GM18511 (cell line): ENCODE results near the gene UPP2.

Experiments
- ATAC-seq: cut with Tn5 transposase; IDR thresholded peaks from one replicate; pipeline ENCODE4 v1.9.1; 2021; ENCODE audit warnings: mild to moderate bottlenecking, moderate library complexity; ENCODE audit not compliant: unreplicated experiment

The UPP2 gene

DNA sequence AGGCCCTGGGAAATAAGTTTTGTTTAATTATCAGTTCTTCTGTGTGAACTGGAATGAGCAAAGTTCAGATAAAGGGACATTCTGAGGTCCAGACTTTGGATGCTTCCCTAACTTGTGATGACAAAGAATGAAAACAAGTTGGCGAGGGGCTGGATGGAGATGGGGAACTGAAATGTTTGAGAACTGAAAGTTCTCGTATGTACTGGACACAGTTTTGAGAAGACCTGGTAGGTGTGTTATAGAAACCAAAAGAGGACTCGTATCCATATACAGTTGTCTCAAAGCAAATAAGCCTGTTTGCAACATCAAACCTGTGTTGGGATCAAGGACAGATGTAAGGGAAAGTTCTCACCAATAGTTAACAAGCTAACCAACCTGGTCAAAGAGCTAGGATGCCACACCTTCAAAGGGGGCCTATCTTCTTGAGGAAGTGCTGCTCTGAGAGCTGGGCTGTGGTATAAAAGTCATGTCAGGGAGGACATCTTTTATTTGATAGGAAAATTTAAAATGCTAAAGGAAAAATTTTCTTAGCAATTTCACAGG, at the start of gene UPP2:
TSS of gene UPP2 (plus strand) at position 493 of the 543 bp plus-strand sequence. CDS start 188 bp downstream, outside the sequence.
- ATAC-seq = no peak

DNA sequence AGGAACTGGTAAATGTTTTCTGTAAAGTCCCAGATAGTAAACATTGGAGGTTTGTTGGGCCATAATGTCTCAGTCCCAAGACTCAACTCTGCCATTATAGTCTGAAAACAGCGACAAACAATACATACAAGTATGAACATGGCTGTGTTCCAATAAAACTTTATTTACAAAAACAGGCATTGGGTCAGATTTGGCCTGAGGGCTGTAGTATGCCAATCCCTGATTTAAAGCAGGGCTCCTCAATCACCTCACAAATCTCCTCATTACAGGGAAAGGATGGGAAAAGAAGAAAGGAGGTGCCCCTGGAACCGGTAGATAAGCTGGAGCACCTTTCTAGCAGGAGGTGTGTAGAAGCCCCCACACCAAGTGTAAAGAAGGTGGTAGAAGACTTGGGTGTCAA, 48.9 kb upstream of the UPP2 start:
- ATAC-seq = no peak

DNA sequence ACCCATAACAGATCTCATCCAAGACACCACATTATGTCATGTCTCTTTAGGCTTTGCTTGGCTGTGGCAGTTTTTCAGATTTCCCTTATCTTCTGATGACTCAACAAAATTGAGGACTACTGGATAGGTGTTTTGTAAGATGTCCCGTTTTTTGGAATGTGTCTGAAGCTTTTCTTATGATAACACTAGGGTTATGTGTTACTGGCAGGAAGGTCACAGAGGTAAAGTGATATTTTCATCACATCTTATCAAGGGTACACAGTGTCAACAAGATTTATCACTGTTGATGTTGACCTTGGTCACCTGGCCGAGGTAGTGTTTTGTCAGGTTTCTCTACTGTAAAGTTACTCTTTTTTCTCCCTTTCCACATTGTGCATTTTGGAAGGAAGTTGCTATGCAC, 44.8 kb upstream of the UPP2 start:
- no peak for ATAC-seq

DNA sequence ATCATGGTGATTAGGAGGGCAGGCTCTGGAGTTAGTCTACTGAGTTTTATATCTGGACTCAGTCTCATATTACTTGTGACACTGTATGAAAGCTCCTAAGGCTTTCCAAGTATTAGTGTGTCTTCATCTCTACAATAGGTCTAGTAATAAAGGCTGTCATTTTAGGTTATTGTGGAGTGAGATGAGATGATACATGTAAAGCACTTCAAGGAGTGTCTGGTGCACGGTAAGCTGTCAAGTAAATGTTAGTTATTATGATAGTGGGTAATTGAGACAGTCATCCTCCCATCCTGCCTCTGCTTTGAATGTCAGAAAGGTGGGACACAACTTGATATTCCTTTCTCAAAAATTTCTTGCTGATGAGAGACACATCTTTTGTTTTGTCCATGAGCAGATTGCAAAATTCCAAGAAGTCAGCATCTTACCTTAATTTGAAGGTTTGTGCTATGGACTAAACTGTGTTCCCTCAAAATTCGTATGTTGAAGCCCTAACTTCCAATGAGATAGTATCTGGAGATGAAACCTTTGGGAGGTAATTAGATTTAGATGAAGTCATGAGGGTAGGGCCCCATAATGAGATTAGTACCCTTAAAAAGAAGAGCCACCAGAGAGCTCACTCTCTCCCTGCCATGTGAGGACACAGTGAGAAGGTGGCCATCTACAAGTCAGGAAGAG, 41.4 kb upstream of the UPP2 start:
- no peak for ATAC-seq

DNA sequence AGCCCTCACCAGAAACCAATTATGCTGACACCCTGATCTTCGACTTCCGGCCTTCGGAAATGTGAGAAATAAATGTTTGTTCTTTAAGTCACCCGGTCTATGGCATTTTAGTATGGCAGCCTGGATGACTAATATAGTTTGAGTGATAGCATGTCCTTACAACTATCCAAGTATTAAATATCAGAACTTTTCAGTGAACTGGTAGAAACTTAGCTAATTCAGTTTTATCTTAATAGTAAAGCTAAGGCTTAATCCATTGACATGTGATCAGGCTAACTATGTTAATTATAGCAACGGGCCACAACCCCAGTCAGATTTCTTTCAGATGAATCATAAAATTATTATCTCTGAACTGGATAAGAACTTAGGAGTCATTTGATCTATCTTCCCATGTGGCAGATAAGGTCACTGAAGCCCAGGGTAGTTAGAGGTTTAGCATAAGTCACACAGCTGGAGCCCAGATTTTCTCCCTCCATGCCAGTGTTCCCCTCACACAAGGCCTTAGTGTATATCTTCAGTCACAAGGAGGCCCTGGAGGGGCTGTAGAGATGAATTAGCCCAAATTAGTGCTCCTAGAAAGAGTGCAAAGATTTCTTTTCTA, 40.7 kb upstream of the UPP2 start:
- no peak for ATAC-seq

DNA sequence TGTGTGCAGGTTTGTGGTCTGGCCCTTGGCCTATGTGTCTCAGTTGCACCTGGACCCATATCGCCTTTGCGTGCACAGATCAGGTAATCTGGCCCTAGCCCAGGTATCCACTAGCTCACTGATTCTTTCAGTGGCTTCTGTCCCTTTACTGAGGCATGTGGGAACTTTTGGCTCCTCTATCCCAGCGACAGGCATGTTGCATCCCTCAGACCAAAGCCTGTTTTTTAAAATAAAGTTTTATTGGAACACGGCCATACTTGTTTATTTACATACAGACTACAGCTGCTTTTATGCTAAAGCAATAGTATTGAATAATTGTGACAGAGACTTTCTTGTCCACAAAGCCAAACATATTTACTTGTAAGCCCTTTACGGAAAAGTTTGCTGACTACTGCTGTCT, 39.9 kb upstream of the UPP2 start:
- ATAC-seq = no peak

DNA sequence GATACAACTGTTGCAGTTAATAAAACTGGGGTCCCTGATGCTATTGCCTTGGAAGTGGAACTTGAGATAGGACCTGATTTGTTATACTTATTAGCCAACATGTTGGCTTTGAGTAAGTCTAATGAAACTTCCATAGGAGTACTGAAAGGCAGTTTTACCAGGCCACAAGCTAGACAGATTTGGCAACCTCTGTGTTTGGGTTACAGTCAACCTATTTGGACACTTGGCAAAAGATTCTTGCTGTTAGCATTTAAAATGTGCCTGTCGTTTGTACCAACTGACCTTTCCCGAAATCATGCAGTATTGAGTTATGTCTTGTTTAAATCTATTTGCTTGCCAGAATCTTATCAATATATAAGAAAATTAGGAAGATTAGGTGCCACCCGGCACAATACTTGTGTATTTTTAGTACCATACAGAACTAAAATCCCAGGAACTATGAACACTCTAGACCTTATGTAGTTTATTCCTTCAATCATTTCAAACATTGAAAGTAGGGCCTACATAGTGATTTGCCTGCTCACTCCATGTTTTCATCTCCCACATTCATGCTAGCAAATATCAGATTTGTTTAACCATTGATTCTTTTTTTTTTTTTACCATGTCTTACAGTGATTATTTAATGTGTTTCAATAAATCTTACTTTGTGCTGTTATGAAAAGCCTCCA, 35.5 kb upstream of the UPP2 start:
- no peak for ATAC-seq

DNA sequence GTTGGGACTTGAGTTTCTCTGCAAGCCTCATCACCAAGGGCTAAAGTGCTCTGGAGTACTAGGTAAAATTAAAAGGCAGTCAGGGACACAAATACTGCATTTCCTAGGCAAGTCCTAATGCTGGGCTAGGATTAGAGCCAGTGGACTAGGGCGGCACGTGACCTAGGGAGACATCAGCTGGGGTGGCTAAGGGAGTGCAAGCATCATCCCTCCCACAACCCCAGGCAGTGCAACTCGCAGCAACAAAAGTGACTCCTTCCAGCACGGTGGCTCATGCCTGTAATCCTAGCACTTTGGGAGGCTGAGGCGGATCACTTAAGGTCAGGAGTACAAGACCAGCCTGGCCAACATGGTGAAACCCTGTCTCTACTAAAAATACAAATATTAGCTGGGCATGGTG, 30.7 kb upstream of the UPP2 start:
- ATAC-seq = no peak

DNA sequence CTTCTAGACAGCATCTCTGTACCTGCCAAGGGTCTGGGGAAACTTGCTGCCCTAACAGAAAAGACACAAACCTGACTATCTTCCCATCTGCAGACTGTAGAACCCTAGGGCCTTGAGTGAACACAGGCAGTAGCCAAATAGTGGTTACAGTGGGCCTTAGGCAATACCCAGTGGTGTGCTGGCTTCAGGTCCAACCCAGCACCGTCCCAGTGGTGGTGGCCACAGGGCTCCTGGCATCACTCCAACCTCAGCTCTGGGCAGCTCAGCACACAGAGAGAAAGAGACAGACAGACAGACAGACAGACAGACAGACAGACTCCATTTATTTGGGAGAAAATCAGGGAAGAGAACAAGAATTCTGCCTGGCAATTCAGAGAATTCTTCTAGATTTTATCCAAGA, 29.3 kb upstream of the UPP2 start:
- ATAC-seq = no peak

DNA sequence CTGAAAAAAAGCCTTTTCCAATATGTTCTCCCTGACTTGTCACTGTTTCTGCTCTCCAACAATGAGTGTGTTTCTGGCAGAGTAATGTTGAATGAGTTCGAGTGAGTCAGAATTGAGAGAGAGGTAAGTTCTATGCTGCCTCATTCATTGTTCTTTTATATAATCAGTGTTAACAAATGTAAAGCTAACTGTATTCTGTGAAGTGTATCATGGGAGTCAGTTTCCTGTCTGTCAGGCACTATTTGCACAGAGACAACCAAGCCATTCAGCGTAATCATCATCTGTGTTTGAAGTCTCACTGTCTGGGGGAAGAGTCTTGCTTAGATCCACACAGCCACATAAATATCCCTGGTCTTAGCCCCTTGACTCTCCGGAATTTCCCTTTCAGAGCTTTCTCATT, 22.0 kb upstream of the UPP2 start:
- ATAC-seq = no peak

DNA sequence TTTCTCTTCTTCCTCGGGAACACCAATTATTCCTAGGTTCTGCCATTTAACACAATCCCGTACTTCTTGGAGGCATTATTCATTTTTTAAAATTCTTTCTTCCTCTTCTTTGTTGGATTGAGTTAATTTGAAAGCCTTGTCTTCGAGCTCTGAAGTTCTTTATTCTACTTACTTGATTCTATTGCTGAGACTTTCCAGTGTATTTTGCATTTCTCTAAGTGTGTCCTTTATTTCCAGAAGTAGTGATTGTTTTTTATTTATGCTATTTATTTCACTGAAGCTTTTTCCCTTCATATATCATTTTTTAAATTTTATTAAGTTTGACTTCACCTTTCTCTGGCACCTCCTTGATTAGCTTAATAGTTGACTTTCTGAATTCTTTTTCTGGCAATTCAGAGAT, 13.6 kb upstream of the UPP2 start:
- ATAC-seq = no peak

DNA sequence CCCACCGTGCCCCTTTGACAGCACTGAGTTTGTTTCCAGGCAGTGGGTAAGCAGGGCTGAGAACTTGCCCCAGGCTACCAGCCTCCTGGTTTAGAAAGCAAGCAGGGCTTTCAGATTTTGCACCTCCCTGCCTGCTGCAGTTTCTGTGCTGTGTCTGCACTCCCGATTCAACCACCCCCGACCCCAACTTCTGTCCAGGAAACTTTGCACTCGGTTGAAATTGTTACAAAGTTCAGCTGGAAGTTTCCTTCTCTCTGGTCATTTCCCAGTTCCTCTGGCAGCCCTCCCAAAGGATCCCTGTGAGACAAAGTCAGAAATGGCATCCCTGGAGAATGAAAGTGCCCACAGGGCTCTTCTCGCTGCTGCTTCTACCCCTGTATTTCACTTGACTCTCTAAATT, 12.4 kb upstream of the UPP2 start:
- no peak for ATAC-seq

DNA sequence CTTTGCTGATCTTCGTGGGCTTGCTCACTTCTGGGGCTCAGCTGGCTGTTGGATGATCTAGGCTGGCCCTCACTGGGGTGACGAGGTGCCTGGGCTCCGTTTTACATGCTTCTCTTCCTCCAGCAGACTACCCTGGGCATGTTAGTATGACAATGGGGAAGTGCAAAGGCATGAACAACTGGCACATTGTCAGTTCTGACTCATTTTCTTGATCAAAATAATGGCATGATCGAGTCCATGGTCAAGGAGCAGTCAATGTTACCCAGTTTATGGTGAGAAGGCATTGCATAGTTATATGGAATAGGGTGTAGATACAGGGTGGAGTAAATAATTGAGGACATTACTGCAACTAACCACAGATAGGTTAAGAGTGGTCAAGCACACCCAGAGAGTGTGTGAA, 10.0 kb upstream of the UPP2 start:
- ATAC-seq = no peak

DNA sequence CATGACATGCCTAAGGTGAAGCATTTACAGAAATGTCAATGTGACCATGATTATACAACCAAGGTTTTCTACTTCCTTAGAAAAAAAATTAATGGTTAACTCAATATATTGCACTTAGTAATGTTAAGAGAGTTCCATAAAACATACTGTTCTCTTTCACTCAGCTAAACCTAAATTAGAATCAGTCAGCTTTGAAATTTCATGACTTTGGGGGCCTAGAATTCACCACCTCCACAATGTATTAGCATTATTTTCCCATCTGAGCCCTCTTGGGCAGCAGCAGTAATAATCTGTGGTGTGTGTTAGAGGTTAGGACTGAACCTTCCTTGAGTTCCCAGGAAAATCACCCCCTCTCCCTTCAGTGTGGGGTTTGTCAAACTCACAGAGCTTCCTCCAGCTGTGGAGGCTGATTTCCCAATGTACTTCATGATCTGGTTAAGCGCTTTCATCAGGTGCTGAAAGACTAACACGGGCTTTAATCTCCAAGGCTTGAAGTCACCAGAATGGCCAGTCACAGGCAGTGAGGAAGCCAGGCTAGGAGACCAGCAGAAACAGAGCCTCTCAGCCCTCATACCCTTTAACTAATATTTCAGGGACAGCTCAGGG, 7.1 kb upstream of the UPP2 start:
- ATAC-seq = no peak

DNA sequence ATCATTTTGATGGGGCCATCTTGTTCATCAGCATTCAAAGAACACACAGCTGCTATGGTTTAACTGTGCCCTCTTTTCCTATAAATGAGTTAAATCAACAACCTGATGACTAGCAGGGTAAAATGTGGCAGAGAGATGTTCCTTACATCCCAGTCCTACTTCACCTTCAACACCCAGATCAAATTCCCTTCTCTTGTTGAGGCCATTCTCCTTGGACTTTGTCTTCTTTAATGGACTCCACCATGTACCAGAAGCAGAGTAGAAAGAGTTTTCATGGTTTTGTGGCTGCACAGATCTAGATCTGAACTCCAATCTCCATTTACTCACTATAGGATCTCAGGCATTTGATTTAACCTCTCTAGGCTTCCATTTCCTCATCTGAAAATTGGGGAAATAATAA, 6.4 kb upstream of the UPP2 start:
- ATAC-seq = no peak

DNA sequence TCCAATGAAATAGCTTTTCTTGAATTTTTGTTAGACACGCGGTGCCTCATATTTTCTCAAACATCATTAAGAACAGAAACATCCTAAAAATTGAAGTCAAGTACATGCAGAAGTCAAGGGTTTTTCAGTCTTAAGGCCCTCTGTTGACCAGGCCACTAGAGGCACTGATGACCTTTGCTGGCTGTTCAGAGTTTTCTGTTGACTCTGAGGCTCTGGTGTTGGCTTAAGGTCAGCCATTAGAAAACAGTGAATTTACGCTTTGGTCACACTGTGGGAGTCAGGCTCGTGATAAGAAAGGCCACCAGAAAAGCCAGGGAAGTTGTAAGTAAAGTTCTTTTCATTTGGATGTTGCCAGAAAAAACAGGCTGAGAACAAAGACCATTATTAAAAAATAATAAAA, 5.8 kb upstream of the UPP2 start:
- no peak for ATAC-seq

DNA sequence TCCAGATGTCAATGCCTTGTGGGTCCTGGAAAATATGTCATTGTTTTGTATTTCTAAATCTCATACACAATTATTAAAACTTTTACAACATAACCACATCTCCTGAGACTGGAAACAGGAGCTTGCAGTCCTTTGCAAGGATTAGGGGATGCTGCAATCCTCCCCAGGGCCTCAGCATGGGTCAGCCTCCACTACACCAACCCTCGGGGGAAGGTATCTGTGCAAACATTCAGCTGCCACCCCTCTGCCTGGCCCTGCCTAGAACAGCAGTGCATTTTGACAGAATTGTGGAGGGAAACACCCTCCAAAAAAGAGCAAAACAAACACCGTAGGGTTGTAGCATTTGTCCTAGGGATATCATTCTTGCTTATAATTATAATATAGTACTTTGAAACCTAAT, 4.2 kb upstream of the UPP2 start:
- ATAC-seq = no peak

DNA sequence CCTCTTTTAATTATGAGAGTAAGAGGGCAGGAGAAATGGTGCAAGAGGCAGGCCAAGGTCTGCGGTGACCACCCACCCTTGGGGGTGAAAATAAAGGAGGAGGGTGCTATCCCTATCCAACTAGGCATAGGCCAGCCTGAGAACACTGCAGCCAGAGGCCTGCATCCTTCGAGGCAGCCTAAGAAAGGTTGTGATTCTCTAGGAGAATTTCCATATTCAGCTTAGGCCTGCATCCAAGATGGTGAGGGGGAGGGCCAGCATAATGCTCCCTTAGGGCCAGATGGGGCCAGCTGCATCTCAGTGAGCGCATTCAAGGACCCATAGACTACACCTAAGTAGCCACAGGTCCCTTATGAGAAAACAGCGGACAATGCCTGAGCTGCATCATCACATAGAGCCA, 3.5 kb upstream of the UPP2 start:
- no peak for ATAC-seq

DNA sequence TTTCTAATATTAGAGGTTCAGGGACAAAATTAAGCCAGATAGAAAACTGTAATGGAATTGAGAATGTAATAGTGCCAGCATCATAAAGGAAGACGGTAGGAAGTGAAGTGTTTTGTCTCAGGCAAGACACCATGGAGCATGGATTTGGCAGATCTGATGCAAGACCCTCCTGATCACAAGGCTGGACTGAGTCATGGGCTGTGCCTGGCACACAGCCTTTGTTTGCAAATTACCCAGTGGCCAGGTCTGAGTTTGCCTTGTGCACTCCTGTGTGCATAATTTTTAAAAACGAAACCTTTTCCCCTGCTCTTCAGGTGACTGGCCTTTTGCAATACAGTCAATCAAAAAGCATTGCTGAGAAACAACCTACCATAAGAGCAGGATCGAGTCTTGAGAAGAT, 2.0 kb upstream of the UPP2 start:
- ATAC-seq = no peak

DNA sequence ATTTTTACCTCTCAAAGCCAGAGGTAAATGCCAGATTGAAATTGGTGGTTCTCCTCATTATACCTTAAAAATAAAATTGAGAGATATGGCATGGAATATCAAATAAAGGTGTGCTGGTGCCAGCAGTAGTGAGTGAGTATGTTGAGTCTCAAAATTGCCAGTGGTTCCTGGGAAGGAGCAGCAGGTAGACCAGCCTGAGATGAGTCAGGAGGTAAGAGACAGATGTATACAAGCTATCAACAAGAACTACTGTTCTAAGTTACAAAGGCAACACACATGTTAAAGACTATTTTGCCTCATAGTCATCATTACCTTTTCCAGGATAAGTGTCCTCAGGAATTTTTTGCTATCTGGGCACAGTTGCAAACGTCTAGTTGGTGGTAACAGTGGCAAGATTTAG, 1.3 kb upstream of the UPP2 start:
- no peak for ATAC-seq

DNA sequence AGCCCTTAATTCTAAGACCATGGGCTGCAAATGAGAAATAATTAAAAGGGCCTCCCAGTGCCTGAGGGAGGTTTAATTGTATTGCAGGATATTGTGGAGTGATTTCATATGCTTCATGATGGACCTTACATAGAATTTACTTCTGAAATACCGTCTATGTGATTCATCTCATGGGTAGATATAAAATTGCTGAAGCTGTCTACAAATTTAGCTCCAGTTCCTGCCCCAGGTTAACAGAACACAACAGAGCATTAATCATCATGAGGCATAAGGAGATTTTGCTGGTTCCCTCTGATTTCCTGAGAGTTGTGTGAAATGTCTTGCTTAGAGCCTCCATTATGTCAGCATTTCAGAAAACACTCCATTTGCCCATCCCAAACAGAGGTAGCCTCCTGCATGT, 770 bp downstream of the UPP2 start:
- ATAC-seq = no peak
